Natural killer cell treated with Interleukin-12 subunit alpha and Interleukin-12 subunit beta and Interleukin-15 and Interleukin-18, amount 100 ng/mL, for 72 hours (primary cell): ENCODE measurements around the gene ROGDI. TPM values are rescaled to one million over a fixed set of nuclear protein-coding genes. Genes with fewer than 3 reads are reported as not detected.

Experiments used
- ATAC-seq, 2 donors: fragments of 150-1000 bp; cut with Tn5 transposase in 1 of 2; sonication (Bioruptor Pico), chemical (Tn5 transposase) in 1 of 2; 2 replicates each; pipeline ENCODE4 v1.10.0; 2021
- DNase-seq: peaks from one replicate; pipeline ENCODE4 v3.0.0; 2022; ENCODE audit warnings: low spot score
- H3K27ac Mint-ChIP-seq, 2 donors: 1 replicate in 1 of 2; 2 replicates in 1 of 2; pipeline ENCODE4 v1.8.0; 2022; ENCODE audit warnings: mixed read lengths in 2 of 2, mild to moderate bottlenecking in 1 of 2, moderate library complexity in 1 of 2
- H3K27me3 Mint-ChIP-seq, 2 donors: 1 replicate in 1 of 2; 2 replicates in 1 of 2; pipeline ENCODE4 v1.8.0; 2022; ENCODE audit warnings: mixed read lengths in 2 of 2
- H3K36me3 Mint-ChIP-seq: one replicate; pipeline ENCODE4 v1.8.0; 2022; ENCODE audit warnings: mixed read lengths
- H3K4me1 Mint-ChIP-seq, 2 donors: 1 replicate in 1 of 2; 2 replicates in 1 of 2; pipeline ENCODE4 v1.8.0; 2022; ENCODE audit warnings: low read depth in 2 of 2, mixed read lengths in 2 of 2, mild to moderate bottlenecking in 1 of 2
- H3K4me3 Mint-ChIP-seq: one replicate; pipeline ENCODE4 v1.8.0; 2022; ENCODE audit warnings: mixed read lengths
- H3K9me3 Mint-ChIP-seq: 2 replicates; pipeline ENCODE4 v1.8.0; 2022; ENCODE audit warnings: mixed read lengths
- total RNA-seq, 2 donors: library from RNA; stranded (reverse); gene quantifications; one replicate each; pipeline ENCODE4 v1.2.3, GENCODE V29; 2022

ROGDI gene
- total RNA-seq, 2 donors from 2014 or later: 3.8 to 7.1 TPM

DNA sequence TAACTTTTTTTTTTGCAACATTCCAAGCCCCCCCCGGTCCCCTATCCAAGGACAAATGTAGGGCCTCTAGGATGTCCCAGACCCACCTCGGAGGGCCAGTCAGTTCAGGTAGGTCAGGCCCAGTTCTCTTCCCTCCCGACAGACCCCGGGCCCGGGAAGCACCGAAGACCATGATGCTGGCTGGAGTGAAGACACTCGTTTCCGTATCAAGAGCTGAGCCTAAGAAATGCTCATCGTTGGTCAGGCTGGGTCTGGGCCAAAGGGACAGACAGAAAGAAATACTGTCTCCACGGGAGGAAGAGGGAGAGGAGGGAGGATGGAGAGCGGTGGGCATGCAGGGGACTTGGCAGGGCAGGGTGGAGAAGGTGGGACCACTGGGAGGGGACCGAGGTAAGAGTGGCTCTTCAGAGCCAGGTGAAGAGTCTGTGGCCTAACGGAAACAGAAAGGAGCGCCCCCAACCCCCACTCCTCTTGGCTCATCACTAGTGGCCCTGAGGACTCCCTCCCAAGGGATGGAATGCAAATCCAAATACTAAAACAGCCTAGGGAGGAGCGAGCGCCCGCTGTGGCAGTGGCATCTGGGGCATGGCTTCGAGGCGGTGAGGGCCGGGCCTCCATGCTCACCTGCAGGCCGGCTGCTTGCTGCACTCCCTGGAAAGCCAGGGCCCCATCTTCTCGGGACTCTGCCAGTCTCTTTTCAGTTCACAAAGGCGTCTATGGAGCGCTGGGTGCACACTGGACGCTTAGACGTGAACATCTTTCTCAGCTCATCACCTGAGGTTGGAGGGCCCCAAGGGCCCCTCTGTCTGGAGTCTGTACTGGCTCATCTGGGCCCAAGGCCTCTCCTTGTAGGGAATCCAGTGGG lies 1.7 kb upstream of the ROGDI start:
- Mint-ChIP-seq H3K27ac (peak overlapping the region in 1 of 2 donors; percentile 27), H3K27me3 (no peaks in the 10 kb centered on the region), H3K4me1 (peaks cover 0 to 8% of the 10 kb centered on the region in 2 donors), H3K9me3 (no peaks in the 10 kb centered on the region), H3K36me3 (peaks cover 7% of the 10 kb centered on the region), H3K4me3 (peak overlapping the region; percentile 48)
- ATAC-seq: no peak
- no peak for DNase-seq

DNA sequence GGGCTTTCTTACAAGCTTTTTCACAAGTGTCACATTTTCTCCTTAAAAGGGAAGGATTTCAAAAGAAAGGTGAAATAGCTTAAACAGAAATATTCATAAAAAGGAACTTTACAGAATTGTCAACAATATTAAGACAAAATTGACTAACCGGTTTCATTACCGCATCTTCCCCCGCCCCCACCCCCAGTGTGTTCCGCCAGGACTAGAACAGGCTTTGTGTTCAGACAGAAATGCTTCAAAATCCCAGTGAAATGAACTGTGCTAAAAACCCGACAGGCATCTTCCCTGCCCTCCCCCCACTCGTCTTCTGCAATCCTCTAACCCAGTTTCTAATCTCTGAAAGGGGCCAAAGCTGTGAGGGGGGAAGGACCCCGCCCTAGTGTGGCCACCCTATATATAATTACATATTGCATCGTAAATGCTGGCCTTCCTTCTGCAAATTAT lies 990 bp upstream of the ROGDI start:
- Mint-ChIP-seq H3K36me3 (peaks cover 7% of the 10 kb centered on the region), H3K27me3 (no peaks in the 10 kb centered on the region), H3K4me1 (peaks cover 0 to 8% of the 10 kb centered on the region in 2 donors), H3K9me3 (no peaks in the 10 kb centered on the region), H3K27ac (peak overlapping the region in 1 of 2 donors; percentile 70), H3K4me3 (peak overlapping the region; percentile 79)
- ATAC-seq: no peak
- no peak for DNase-seq

DNA sequence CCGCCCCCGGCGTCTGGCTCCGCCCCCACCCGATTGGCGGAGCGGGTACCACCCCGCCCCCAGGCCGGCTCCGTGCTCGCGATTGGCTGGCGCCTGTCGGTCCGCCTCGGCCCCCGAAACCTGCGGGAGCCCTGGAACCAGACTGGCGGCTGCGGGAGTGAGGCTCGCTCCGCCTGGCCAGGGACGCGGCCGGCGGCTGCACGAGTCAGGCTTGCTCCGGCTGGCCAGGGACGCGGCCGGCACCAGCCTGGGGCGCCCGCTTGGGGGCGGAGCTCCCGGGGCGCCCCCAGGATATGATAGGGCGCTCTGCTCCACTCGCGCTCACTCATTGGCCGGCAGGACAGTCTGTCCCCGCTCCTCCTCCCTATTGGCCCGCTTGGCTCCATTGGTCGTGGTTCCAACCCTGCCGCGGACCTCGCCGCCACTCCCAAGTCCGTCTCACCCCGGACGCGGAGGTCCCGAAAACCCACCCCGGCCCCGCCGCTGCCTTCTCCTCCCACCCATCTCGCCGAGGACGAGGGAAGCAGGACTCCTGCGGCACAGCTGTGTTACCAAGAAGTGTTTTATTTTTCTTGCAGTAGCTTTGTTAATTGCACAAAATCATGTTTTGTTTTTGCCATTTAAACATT lies 340 bp upstream of the ROGDI start:
- Mint-ChIP-seq H3K4me1 (peaks cover 0 to 8% of the 10 kb centered on the region in 2 donors), H3K4me3 (peak overlapping the region; percentile 79), H3K9me3 (no peaks in the 10 kb centered on the region), H3K27ac (peak overlapping the region in 1 of 2 donors; percentile 70), H3K27me3 (no peaks in the 10 kb centered on the region), H3K36me3 (peaks cover 6% of the 10 kb centered on the region)
- DNase-seq (peak; percentile 92), ATAC-seq (peak; percentile 97)

DNA sequence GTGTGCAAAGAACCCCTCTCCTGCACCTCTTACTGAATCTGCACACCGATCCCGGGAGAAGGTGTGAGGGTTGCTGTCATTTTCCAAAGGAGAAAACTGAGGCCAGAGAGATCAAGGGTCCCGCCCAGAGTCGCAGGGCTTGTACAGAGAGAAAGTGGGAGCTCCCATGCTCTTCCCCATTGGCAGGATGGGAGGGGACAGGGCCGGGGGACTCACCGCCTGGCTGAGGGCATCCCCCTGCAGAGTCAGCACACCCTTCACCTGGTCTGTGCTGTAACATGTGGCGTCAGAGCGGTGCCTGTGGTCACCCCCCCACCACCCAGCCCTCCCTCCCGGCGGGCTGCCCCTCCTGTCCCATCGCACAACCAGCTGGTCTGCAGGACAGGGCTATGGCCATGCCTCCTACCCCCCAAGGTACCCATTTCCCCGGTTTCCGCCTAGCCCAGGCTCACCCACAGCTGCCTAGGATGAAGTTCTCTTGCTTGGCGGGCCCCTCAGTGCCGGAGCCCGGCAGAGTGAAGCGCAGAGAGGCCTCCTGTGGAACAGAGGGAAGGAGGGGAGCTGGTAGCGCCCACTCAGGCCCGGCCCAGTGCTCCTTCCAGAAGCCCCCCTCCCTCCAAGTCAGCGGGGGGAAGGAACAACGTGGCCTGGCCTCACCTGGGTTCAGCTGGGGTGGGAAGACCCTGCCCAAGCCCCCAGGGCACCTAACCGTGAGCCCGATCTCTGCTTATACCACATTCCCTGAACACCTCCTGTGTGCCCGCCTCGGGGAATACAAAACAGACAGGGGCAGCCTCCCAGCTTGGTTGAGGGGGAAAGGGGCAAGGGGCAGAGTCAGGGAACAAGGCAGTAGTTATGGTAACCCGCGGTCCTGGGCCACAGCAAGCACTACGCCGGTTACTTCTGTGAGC lies 1.1 kb downstream of the ROGDI start:
- Mint-ChIP-seq H3K27ac (peak overlapping the region in 1 of 2 donors; percentile 58), H3K9me3 (no peaks in the 10 kb centered on the region), H3K4me3 (peak overlapping the region; percentile 79), H3K27me3 (no peaks in the 10 kb centered on the region), H3K4me1 (peaks cover 0 to 8% of the 10 kb centered on the region in 2 donors), H3K36me3 (no peaks in the 10 kb centered on the region)
- DNase-seq (peak; percentile 50), ATAC-seq (no peak)

DNA sequence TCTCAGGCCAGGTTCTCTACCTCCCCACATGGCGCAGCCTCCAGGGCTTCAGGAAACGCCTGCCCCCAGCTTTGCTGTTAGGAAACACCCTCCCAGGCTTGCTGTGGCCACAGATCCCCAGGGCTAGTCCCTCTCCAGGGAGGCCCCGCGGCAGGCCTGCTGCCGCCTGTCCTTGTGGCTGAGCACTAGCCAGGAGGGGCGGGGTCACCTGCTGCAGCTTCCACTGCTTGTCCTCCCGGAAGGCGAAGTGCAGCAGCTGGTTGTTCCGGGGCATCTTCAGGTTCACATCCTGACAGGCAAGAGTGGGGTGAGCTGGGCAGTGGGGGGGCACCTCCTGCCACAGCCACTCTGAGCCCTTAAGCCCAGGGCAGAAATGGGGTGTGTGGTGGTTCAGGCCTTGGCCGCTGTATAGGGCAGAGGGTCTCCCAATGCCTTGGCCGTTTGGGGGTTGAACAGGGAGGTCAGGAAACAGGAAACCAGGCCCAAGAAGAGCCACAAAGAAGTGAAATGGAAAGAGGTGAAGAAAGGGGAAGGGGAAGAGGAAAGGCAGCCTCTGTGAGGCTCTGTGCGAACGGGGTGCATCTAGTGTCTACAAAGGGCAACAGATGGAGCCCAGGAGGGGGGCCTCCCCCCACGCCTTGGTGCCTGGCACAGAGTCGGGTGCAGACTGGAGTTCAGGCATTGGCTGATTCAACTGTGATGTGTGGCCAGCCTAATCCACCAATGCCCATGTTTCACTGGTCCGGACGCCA lies 2.0 kb downstream of the ROGDI start:
- H3K27ac Mint-ChIP-seq: peak overlapping the region in 1 of 2 donors; percentile 58
- DNase-seq (peak; percentile 60), ATAC-seq (no peak)
- no peaks in the 10 kb centered on the region for H3K36me3 Mint-ChIP-seq
- H3K9me3 Mint-ChIP-seq: no peaks in the 10 kb centered on the region
- H3K4me3 Mint-ChIP-seq: peak overlapping the region; percentile 73
- H3K4me1 Mint-ChIP-seq: peaks cover 0 to 8% of the 10 kb centered on the region in 2 donors
- H3K27me3 Mint-ChIP-seq: no peaks in the 10 kb centered on the region

DNA sequence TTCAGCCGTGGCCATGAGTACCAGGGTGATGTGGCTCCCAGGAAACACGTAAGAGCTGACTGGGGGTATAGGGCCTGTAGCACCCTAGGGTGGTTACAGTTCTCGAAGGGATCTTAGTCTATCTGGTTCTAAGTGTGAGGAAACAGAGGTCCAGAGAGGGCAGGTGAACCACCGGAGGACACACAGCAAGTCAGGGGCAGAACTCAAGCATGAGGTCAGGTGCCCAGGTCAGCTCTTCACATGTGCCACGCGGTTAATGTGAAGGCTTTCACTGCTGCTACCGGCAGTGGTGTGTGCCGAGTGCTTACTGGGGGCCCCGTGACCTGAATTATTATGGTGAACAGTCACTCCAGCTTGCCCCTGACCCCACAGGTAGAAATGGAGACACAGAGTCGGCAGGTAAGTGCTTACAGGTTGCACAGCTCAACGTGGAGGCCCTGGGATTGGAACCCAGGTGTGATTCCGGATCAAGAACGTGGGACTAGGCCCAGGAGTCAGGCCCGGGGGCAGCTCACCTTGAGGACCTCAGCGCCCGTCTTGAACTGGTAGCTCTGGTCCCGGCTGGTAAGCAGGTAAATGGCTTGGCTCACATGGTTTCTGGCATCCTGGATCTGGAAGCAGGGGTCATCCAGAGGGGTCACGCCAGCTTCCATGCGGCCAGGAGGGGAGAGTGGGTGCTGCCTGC lies 3.1 kb downstream of the ROGDI start:
- H3K27me3 Mint-ChIP-seq: no peaks in the 10 kb centered on the region
- H3K36me3 Mint-ChIP-seq: no peaks in the 10 kb centered on the region

DNA sequence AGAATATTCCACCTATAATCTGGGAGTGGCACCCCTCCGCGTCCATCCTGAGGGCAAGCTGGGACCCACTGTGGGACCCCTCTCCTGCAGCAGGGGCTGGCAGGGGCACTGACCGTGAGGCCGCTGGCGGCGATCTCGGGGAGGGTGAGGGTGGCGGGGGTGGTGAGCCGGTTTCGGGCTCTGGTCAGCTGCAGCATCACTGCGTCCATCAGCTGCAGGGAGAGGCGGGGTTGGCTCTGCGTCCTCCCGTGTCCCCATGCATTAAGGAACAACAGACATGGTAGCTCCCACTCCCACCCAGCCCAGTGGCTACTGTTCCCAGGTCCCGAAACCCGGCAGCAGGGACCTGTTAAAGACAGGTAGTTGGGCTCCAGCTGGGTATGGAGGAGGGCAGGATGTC lies 4.0 kb downstream of the ROGDI start:
- Mint-ChIP-seq H3K9me3 (no peaks in the 10 kb centered on the region), H3K4me3 (no peak overlapping the region), H3K36me3 (no peaks in the 10 kb centered on the region), H3K27ac (no peak overlapping the region), H3K4me1 (peaks cover 0 to 3% of the 10 kb centered on the region in 2 donors), H3K27me3 (no peaks in the 10 kb centered on the region)
- peak; percentile 32 for DNase-seq
- no peak for ATAC-seq

More for the DNA sequence above, 3.1 kb downstream of the ROGDI start:
- no peak for ATAC-seq
- Mint-ChIP-seq H3K4me3 (no peak overlapping the region), H3K4me1 (peaks cover 0 to 8% of the 10 kb centered on the region in 2 donors), H3K9me3 (no peaks in the 10 kb centered on the region), H3K27ac (no peak overlapping the region)
- DNase-seq: peak; percentile 41

DNA sequence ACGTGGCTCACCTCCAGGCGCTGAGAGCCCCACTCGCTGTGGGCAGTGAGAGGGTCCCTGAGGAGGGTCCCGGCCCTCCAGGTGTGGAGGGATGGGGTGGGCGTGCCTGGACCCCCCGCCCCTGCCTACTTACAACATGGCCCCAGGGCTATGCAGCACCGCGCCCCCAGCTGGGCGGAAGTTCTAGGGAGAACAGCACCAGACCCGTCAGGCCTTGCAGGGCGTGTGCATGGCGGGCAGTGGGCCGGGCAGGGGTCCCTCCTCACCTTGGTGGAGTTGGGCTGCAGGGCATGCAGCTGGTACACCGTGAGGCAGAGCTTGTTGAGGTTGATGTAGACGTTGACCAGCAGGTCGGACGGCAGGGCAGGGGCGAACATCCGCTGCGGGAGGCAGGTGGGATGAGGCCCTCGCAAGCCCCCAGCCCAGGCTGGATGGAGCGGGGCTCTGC lies 4.6 kb downstream of the ROGDI start:
- Mint-ChIP-seq H3K9me3 (no peaks in the 10 kb centered on the region), H3K4me1 (peaks cover 0 to 3% of the 10 kb centered on the region in 2 donors), H3K27me3 (no peaks in the 10 kb centered on the region), H3K36me3 (no peaks in the 10 kb centered on the region), H3K4me3 (no peak overlapping the region), H3K27ac (no peak overlapping the region)
- ATAC-seq: no peak
- peak; percentile 56 for DNase-seq

DNA sequence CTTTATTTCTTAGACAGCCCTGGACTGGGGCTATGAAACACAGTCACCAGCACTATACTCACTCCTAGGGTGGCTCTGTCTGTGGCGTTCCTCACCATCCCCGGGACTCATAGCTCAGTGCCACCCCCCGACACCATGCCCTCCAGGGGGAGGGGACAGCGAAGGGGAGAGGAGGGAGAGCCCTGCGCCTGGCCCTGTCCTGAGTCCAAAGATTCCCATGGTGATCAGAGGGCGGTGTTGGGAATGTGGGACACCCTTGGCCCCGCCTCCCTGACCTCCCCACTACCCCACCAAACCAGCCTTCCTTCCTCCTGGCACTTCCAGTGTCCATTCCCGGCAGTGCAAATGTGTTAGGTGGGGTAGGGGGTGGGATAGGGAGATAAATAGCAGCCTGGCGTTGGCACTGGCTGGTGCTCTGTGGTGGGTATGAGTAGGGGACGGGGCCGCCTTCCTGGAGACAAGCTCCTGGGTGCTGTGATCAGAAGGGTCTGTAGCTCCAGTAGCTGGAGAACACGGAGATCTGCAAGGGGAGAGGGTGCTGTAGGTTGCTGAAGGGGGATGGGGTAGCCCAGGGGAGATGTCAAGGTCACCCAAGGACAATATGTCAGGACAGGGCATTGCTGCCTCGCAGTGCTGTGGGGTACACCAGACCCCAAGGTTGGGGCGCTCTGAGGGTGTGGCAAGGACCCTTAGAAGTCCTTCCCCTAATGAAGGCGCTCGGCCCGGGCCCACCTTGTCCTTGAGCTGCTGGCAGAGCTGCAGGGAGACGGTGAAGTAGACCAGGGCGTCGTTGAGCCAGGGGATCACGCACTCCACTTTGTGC lies 5.2 kb downstream of the ROGDI start:
- ATAC-seq: no peak
- Mint-ChIP-seq H3K27me3 (no peaks in the 10 kb centered on the region), H3K27ac (no peak overlapping the region), H3K4me1 (peaks cover 0 to 3% of the 10 kb centered on the region in 2 donors), H3K4me3 (no peak overlapping the region), H3K9me3 (no peaks in the 10 kb centered on the region), H3K36me3 (no peaks in the 10 kb centered on the region)
- DNase-seq: peak; percentile 46

DNA sequence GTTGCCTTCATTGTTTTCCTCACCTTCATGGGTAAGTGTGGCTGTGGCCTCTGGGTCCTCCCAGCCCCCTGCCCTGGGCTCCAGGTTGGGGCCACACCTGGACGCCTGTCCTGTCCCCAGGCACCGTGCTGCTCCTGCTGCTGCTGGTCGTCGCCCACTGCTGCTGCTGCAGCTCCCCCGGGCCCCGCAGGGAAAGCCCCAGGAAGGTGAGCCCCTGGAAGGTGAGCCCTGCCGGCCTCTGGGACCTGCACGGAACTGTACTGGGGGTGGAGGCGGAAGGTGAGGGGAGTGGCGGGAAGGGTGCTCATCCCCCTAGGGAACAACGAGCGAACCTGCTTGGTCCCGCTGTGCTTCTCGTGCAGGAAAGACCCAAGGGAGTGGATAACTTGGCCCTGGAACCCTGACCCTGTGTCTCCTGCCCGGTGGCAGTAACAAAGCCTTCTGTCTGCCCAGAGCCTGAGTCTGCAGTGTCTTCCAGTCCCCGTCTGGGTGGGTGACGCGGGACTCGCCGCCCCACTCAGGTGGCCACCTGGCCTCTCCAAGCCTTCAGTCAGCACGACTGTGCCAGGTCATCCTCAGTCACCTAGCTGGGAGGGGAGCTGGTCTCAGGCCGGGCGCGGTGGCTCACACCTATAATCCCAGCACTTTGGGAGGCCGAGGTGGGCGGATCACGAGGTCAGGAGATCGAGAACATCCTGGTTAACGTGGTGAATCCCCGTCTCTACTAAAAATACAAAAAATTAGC lies 6.4 kb downstream of the ROGDI start:
- Mint-ChIP-seq H3K27ac (no peak overlapping the region), H3K9me3 (no peaks in the 10 kb centered on the region), H3K36me3 (no peaks in the 10 kb centered on the region), H3K4me1 (peaks cover 0 to 3% of the 10 kb centered on the region in 2 donors), H3K4me3 (no peak overlapping the region), H3K27me3 (no peaks in the 10 kb centered on the region)
- ATAC-seq (no peak), DNase-seq (peak; percentile 51)

DNA sequence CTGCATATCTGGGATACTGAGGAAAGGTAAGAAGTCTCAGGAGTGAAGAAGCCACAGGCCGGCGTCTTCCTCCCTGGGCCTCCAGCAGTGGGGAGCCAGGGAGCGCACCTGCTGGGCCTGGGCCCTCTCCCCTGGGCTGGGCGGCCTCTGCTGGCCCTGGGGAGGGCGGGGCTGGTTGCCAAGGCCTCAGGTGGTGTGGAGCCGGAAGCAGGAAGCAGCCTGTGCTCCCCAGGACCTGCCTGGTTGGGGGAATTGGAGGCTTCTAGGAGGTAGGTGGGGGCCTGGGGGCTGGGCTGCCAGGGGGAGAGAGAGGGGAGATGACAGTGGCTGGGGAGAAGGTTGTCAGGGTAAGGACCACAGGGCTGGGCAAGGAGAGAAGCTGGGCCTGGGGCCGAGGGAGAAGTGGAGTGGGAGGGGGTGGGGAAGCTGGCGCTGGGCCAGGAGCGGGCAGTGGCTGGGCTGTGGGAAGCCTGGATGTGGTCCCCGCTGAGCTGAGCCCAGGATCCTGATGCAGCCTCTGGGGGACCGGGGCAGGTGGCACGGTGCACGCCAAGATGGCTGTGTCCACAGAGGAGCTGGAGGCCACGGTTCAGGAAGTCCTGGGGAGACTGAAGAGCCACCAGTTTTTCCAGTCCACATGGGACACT lies 7.1 kb downstream of the ROGDI start, which contains the start of gene SMIM22:
Gene SMIM22, plus strand, starts transcription at position 189 of the 647 bp plus-strand sequence. Its CDS starts 366 bp downstream, at position 555.
- no peaks in the 10 kb centered on the region for H3K4me1 Mint-ChIP-seq
- no peaks in the 10 kb centered on the region for H3K27me3 Mint-ChIP-seq
- peak; percentile 34 for DNase-seq
- H3K4me3 Mint-ChIP-seq: no peak within 1 kb of the TSS
- no peaks in the 10 kb centered on the region for H3K9me3 Mint-ChIP-seq
- no peak within 1 kb of the TSS for H3K27ac Mint-ChIP-seq
- H3K36me3 Mint-ChIP-seq: no peaks in the 10 kb centered on the region
- no peak for ATAC-seq
